Stomach (tissue), 9 donors: ENCODE data around the gene ACSF3. TPM values are rescaled to one million over a fixed set of nuclear protein-coding genes. Genes with fewer than 3 reads are reported as not detected.

ENCODE experiments used
- DNase-seq, 2 donors: peaks; one replicate each; pipeline versions ENCODE4 v3.0.0 to v3.0.0-alpha.2; 2013 to 2019
- H3K27ac ChIP-seq, 5 donors: fragments of 200-600 bp in 4 of 5; sonication (generic) in 4 of 5; one replicate each; pipeline ENCODE4 v1.5.1; 2013 to 2019; ENCODE audit warnings: mild to moderate bottlenecking in 1 of 5, moderate library complexity in 1 of 5
- H3K27me3 ChIP-seq, 3 donors: fragments of 200-600 bp; sonication (generic); one replicate each; pipeline ENCODE4 v1.5.1; 2017 to 2019; ENCODE audit warnings: mixed run types in 1 of 3
- H3K36me3 ChIP-seq, 4 donors: fragments of 200-600 bp; sonication (generic); 1 replicate in 3 of 4; 2 replicates in 1 of 4; pipeline ENCODE4 v1.5.1; 2016 to 2019
- H3K4me1 ChIP-seq, 4 donors: fragments of 200-600 bp; sonication (generic); one replicate each; pipeline ENCODE4 v1.5.1; 2016 to 2019
- H3K4me3 ChIP-seq, 4 donors: fragments of 200-600 bp; sonication (generic) in 3 of 4; one replicate each; pipeline ENCODE4 v1.5.1; 2016 to 2019; ENCODE audit warnings: mild to moderate bottlenecking in 1 of 4
- H3K9me3 ChIP-seq, 4 donors: fragments of 200-600 bp; sonication (generic); one replicate each; pipeline ENCODE4 v1.5.1; 2016 to 2019
- CTCF ChIP-seq, 7 experiments: fragments of 450-650 bp in 4 of 7; fragments of 200-600 bp in 3 of 7; sonication (generic) in 3 of 7; IDR thresholded peaks; one replicate each; pipeline ENCODE4 v1.5.1; 2016 to 2019; ENCODE audit warnings: antibody characterized with exemption in 7 of 7, control low read depth in 2 of 7, mild to moderate bottlenecking in 1 of 7
- EP300 ChIP-seq: sonication (generic); formaldehyde crosslinking; IDR thresholded peaks from one replicate; pipeline ENCODE4 v1.6.1; 2017; ENCODE audit warnings: antibody characterized with exemption
- POLR2A ChIP-seq, 4 donors: fragments of 450-650 bp; IDR thresholded peaks; one replicate each; pipeline ENCODE4 v1.6.1; 2016; ENCODE audit warnings: antibody characterized with exemption in 4 of 4, control low read depth in 2 of 4, mild to moderate bottlenecking in 1 of 4, moderate library complexity in 1 of 4
- POLR2AphosphoS5 ChIP-seq, 3 donors: sonication (generic); formaldehyde crosslinking; IDR thresholded peaks; one replicate each; pipeline ENCODE4 v1.6.1; 2016; ENCODE audit warnings: antibody characterized with exemption in 3 of 3
- WGBS, 5 donors: extraction: QIAGEN DNeasy Blood & Tissue Kit in 3 of 5; methylation state at CpG; one replicate each; pipeline versions ENCODE4 v1.1.5 to v1.1.7; 2013 to 2018; 5-methylcytosine and 5-hydroxymethylcytosine counted together
- intact Hi-C: fragments of 100-400 bp; cut with DNase I; formaldehyde crosslinking; loops from one replicate; pipeline ENCODE4 v1.15.1; 2023; ENCODE audit warnings: low total_unique reads
- polyA plus RNA-seq, 3 donors: library from polyadenylated mRNA; stranded (reverse); fragments of 200-250 nt; gene quantifications; one replicate each; pipeline ENCODE4 v1.2.3, GENCODE V29; 2013
- total RNA-seq, 5 donors: library from RNA; depleted of rRNA; stranded (reverse); fragments of >200 nt; gene quantifications; one replicate each; pipeline versions ENCODE4 v1.1.0 to v1.2.3, GENCODE V29; 2014 to 2016
- donor health status: healthy with polysubstance abuse.
- donor health status: Bipolar disorder and iron deficiency.
- donor health status: healthy.

Gene ACSF3
- total and polyA plus RNA-seq, 8 donors, result 16.9 to 265 (median 30.7) TPM

- intact Hi-C loops, result no loop called here
- Histone ChIP-seq H3K4me1 (peaks cover 0 to 15% (median 4%) of the 10 kb centered on the region in 4 donors), H3K27ac (no peak overlapping the region), H3K36me3 (no peaks in the 10 kb centered on the region), H3K9me3 (no peaks in the 10 kb centered on the region), H3K4me3 (no peak overlapping the region), H3K27me3 (peaks cover 0 to 29% (median 18%) of the 10 kb centered on the region in 3 donors)
- TF ChIP-seq POLR2AphosphoS5 (IDR thresholded peaks at IDR 0.05) (no peak), CTCF (IDR thresholded peaks at IDR 0.05) (no peak), POLR2A (IDR thresholded peaks at IDR 0.05) (no peak), EP300 (no peak)
- DNase-seq, result peak; percentile 55 to 57
- 64 to 86% (median 77%) methylated on average over 19 to 37 of the region's 37 CpGs for WGBS, 5 donors
Measured at GRCh38 chr16:89074803-89075688, 18.6 kb upstream of the ACSF3 start.

DNA sequence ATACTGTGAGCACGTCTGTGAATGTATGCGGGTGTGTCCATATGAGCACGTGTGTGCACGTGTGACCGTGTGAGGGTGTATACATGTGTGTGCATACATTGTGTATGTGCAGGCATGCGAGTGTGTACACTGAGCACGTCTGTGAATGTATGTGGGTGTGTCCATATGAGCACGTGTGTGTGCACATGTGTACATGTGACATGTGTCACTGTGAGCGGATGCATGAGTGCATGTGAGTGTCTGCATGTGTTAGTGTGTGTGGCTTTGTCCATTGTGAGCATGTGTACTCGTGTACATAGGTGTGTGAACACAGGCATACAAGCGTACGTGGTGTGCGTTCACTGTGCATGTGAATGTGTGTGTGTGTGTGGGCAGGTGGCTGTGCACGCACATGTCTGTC lies 17.5 kb upstream of the ACSF3 start:
- Histone ChIP-seq H3K27ac (no peak overlapping the region), H3K4me3 (no peak overlapping the region), H3K9me3 (no peaks in the 10 kb centered on the region), H3K27me3 (peaks cover 0 to 18% (median 16%) of the 10 kb centered on the region in 3 donors), H3K36me3 (no peaks in the 10 kb centered on the region), H3K4me1 (peaks cover 0 to 15% (median 4%) of the 10 kb centered on the region in 4 donors)
- no peak for TF ChIP-seq POLR2AphosphoS5 (IDR thresholded peaks at IDR 0.05)
- TF ChIP-seq CTCF (IDR thresholded peaks at IDR 0.05), result no peak
- TF ChIP-seq EP300, result no peak
- TF ChIP-seq POLR2A (IDR thresholded peaks at IDR 0.05), result no peak
- WGBS, 5 donors, result 89 to 96% (median 94%) methylated on average over 14 of the region's 14 CpGs
- DNase-seq, result no peak
- intact Hi-C loops, result no loop called here

GRCh38 chr16:89077076-89077475 lies 16.6 kb upstream of the ACSF3 start:
- no peak for TF ChIP-seq CTCF (IDR thresholded peaks at IDR 0.05)
- no peak for TF ChIP-seq POLR2A (IDR thresholded peaks at IDR 0.05)
- TF ChIP-seq EP300, result no peak
- TF ChIP-seq POLR2AphosphoS5 (IDR thresholded peaks at IDR 0.05), result no peak
- Histone ChIP-seq H3K27ac (no peak overlapping the region), H3K4me1 (peaks cover 0 to 10% (median 4%) of the 10 kb centered on the region in 4 donors), H3K36me3 (no peaks in the 10 kb centered on the region), H3K4me3 (no peak overlapping the region), H3K27me3 (peaks cover 0 to 9% (median 7%) of the 10 kb centered on the region in 3 donors), H3K9me3 (no peaks in the 10 kb centered on the region)
- WGBS, 5 donors, result 92 to 97% (median 94%) methylated on average over 13 to 16 of the region's 16 CpGs
- intact Hi-C loops, result no loop called here
- no peak for DNase-seq

- H3K4me3 ChIP-seq, result no peak overlapping the region
- no peak for TF ChIP-seq POLR2AphosphoS5 (IDR thresholded peaks at IDR 0.05)
- TF ChIP-seq CTCF (IDR thresholded peaks at IDR 0.05), result no peak
- no peak for TF ChIP-seq EP300
- no peak for TF ChIP-seq POLR2A (IDR thresholded peaks at IDR 0.05)
- no peaks in the 10 kb centered on the region for H3K36me3 ChIP-seq
- H3K27me3 ChIP-seq, result no peaks in the 10 kb centered on the region
- no peaks in the 10 kb centered on the region for H3K4me1 ChIP-seq
- intact Hi-C loops, result no loop called here
- H3K9me3 ChIP-seq, result no peaks in the 10 kb centered on the region
- no peak overlapping the region for H3K27ac ChIP-seq
- 71 to 94% (median 83%) methylated on average over 7 to 8 of the region's 8 CpGs for WGBS, 5 donors
- no peak for DNase-seq
Measured at GRCh38 chr16:89078172-89078571, 15.5 kb upstream of the ACSF3 start.
